Astrocyte of the cerebellum (primary cell): ENCODE results near the gene CALHM2.

ENCODE experiments used
- DNase-seq: peaks from one replicate; pipeline ENCODE4 v3.0.0-alpha.2; 2011; ENCODE audit warnings: low read depth
- H3K4me3 ChIP-seq: 2 replicates; pipeline ENCODE4 v1.5.1; 2011; ENCODE audit warnings: mild to moderate bottlenecking, low read depth, low read length, moderate library complexity
- CTCF ChIP-seq: IDR thresholded peaks from 2 replicates; pipeline ENCODE4 v1.5.1; 2012; ENCODE audit warnings: low read length, low read depth, moderate library complexity, mild to moderate bottlenecking; ENCODE audit errors: missing control alignments
- in situ Hi-C: cut with HindIII; loops from 2 replicates; pipeline ENCODE4 v1.10.0; 2017; ENCODE audit warnings: low sequenced_read_pairs

CALHM2 gene

DNA sequence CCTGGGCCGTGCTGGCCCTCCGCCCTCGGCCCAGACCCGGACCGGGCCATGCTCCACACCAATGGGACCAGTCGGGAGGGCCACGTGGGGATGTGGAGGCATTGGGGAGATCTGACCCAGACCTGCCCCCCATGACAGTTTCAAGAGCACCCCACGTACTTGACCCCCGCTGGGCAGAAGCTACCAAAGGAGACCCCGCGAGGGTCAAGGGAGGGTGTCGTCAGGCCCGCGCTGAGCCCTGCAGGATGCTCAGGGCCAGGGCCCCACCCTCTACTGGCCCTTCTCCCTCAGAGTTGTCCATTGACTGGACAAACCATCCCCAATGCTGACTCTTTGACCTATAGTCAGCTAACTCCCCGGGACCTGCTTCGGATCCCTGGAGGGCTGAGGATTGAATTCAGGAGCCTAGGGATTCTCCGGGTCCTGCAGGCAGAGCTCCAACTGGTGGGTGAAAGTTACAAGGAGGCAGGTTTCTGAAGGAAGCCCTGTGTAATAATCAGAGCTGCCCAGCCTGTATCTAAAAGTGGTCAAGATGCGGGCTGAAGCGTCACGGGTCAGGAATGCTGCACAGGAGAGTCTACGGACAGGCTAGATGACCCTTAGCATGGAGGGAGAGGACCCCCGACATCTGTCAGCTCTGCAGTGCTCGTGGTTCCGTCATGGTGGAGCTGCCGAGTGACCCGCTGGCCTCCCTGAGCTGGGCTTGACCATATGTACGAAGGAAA is 498 bp upstream of the CALHM2 start:
- in situ Hi-C loops, result loop anchor here (5.0 to 10.0 kb wide), 2 partner anchors 55 to 62 kb away; partner anchors contain the start of genes ATP5MK and PDCD11
- peak overlapping the region; percentile 52 for H3K4me3 ChIP-seq
- no peak for DNase-seq
- TF ChIP-seq CTCF, result no peak

GRCh38 chr10:103451091-103451813 is 918 bp downstream of the CALHM2 start:
- in situ Hi-C loops, result loop anchor here (5.0 to 10.0 kb wide), 2 partner anchors 54 to 64 kb away; partner anchors contain the start of genes ATP5MK and PDCD11
- peak overlapping the region; percentile 52 for H3K4me3 ChIP-seq
- no peak for TF ChIP-seq CTCF
- no peak for DNase-seq

DNA sequence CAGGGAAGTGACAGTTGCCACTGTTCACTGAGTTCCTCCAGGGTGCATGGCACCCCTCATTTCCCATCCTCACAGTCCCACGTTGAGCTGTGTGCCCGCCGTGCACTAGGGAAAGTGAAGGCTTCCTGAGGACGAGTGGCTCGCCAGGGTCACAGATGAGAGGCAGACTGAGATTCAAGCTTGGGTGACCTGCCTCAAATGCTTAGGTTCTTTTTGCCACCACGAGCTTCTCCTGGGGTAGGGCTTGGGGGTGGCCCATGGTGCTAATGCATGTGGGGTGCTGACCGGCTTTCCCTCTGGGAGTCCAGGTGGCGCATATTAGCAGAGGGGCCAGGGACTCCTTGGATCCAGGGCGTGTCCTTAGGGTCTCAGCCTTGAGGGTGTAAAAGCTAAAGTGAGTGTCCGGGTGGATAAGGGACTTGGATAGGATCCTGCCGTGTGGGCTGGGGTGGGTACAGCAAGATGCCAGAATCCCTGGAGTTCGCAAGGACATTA is 1.9 kb downstream of the CALHM2 start:
- in situ Hi-C loops, result loop anchor here (5.0 to 10.0 kb wide), 2 partner anchors 53 to 65 kb away; partner anchors contain the start of genes ATP5MK and PDCD11
- H3K4me3 ChIP-seq, result no peak overlapping the region
- DNase-seq, result no peak
- no peak for TF ChIP-seq CTCF

DNA sequence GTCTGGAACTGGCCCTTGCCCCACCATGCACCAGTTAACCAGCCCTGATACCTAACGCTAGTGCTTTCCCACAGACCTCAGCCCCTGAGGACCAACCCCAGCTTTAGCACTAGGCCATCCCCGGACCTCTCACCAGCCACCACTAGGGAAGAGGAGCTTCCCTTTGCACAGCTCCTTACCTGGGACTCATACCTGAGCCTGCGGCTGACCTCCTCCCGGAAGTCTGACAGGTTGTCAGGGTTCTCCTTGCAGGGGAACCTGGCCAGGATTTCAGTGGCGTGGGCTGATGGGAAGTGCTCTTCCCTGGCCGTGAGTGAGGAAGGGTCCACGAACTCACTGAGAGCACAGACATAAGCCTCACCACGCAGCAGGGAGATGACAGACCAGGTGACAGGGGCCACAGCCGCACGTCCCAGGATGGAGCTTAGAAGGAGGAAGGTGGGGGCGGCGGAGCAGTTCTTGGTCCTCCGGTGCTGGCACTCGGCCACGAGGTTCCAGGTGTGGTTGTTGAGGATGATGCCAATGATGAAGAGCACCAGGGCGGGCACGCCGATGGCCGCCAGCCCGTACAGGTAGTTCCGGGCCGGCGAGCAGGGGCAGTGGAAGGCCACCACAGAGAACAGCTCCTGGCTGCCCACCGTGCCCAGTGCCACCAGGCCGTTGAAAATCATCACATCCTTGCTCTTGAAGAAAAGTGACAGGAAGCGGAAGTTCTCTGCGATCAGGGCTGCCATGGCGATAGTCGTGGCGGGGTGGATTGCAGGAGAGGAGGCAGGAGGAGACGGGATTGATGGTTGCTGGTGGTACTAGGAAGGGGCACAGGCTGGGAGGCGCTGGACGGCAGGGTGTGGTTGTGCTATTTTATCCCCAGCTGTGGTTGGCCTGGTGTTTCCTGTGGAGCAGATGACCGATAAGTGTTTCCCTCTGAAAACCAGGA is 2.7 kb downstream of the CALHM2 start:
- DNase-seq, result no peak
- TF ChIP-seq CTCF, result no peak
- in situ Hi-C loops, result loop anchor here (5.0 to 10.0 kb wide), 2 partner anchors 52 to 65 kb away; partner anchors contain the start of genes ATP5MK and PDCD11
- no peak overlapping the region for H3K4me3 ChIP-seq

DNA sequence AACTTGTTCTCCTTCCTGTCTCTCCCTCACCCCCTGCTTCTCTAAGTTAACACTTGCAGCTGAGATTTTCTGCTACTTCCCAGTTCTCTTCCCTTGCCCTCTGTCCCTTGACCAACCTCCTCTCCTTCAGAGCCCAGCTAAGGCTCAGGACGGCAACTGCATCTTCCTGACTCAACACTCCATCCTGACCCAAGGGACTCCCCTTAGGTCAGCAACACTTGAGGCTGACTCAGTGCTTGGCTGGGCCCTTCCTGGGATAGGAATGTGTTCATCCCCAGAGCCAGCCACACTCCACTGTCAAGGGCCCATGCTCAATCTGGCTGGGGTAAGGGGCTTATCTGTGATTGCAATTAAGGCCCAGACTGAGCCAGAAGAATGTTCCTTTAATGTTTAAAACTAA is 3.4 kb downstream of the CALHM2 start:
- in situ Hi-C loops, result no loop called here
- DNase-seq, result no peak
- TF ChIP-seq CTCF, result no peak
- H3K4me3 ChIP-seq, result no peak overlapping the region

GRCh38 chr10:103447187-103447586 is 5.0 kb downstream of the CALHM2 start:
- TF ChIP-seq CTCF, result no peak
- in situ Hi-C loops, result no loop called here
- DNase-seq, result no peak
- H3K4me3 ChIP-seq, result no peak overlapping the region
